Measurements from ENCODE around the gene DHRS2.

DNA sequence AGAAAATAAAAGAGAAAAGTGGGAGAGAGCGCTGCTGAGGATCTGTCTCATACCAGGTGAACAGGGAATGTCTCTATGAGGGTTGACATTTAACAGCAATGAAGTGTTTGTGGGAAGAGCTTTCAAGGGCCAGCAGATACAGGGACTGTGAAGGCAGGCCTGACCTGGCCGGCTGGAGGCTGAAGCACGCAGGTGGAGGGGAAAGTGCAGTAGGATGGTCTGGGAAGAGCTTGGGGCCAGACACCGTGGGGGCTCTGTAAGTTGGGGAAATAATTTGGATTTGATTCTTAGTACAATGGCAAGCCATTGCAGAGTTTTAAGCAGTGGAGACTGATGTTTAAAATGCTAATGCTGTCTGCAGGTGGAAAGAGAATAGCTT lies 23.8 kb upstream of the DHRS2 start:
- TF ChIP-seq, protein P1, sequence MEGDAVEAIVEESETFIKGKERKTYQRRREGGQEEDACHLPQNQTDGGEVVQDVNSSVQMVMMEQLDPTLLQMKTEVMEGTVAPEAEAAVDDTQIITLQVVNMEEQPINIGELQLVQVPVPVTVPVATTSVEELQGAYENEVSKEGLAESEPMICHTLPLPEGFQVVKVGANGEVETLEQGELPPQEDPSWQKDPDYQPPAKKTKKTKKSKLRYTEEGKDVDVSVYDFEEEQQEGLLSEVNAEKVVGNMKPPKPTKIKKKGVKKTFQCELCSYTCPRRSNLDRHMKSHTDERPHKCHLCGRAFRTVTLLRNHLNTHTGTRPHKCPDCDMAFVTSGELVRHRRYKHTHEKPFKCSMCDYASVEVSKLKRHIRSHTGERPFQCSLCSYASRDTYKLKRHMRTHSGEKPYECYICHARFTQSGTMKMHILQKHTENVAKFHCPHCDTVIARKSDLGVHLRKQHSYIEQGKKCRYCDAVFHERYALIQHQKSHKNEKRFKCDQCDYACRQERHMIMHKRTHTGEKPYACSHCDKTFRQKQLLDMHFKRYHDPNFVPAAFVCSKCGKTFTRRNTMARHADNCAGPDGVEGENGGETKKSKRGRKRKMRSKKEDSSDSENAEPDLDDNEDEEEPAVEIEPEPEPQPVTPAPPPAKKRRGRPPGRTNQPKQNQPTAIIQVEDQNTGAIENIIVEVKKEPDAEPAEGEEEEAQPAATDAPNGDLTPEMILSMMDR (IDR thresholded peaks at IDR 0.05), result no peak
- TF ChIP-seq POLR2AphosphoS5 (IDR thresholded peaks at IDR 0.05), result no peak
- no peak for TF ChIP-seq EP300 (IDR thresholded peaks at IDR 0.05)
- no peak for TF ChIP-seq POLR2A (IDR thresholded peaks at IDR 0.05)

Data from stomach (tissue), 4 donors.